Neural cell (in vitro differentiated cells): Measurements from ENCODE around the gene FOSL1. TPM values are rescaled to one million over a fixed set of nuclear protein-coding genes. Genes with fewer than 3 reads are reported as not detected.

Source experiments
- H2AFZ ChIP-seq: fragments of 200-600, 300-800 bp; sonication (generic), shearing (Covaris generic); 2 replicates; pipeline ENCODE4 v1.6.0; 2014; ENCODE audit warnings: low read depth, mild to moderate bottlenecking, antibody characterized with exemption, low read length, moderate library complexity
- H3F3A ChIP-seq: fragments of 200-600 bp; shearing (Covaris generic); 2 replicates; pipeline ENCODE4 v1.6.1; 2016; ENCODE audit warnings: mild to moderate bottlenecking, moderate library complexity, mixed read lengths, antibody characterized with exemption, low read length; ENCODE audit not compliant: insufficient read depth, poor library complexity, severe bottlenecking
- H3K27ac ChIP-seq: fragments of 200-600, 300-800 bp; sonication (generic), shearing (Covaris generic); 2 replicates; pipeline ENCODE4 v1.5.1; 2014; ENCODE audit warnings: mild to moderate bottlenecking, low read length, moderate library complexity
- H3K27me3 ChIP-seq: fragments of 300-800, 200-600 bp; sonication (generic), shearing (Covaris generic); 2 replicates; pipeline ENCODE4 v1.6.0; 2014; ENCODE audit warnings: mild to moderate bottlenecking, low read depth, low read length, moderate library complexity; ENCODE audit not compliant: insufficient read depth
- H3K36me3 ChIP-seq: fragments of 300-800, 200-600 bp; sonication (generic), shearing (Covaris generic); 2 replicates; pipeline ENCODE4 v1.5.1; 2014; ENCODE audit warnings: mild to moderate bottlenecking, antibody characterized with exemption, low read length, moderate library complexity; ENCODE audit not compliant: insufficient read depth
- H3K4me2 ChIP-seq: fragments of 300-800, 200-600 bp; sonication (generic), shearing (Covaris generic); 2 replicates; pipeline ENCODE4 v1.6.0; 2014; ENCODE audit warnings: mild to moderate bottlenecking, low read length
- H3K4me3 ChIP-seq: fragments of 300-800, 200-600 bp; sonication (generic), shearing (Covaris generic); 2 replicates; pipeline ENCODE4 v1.5.1; 2014; ENCODE audit warnings: mild to moderate bottlenecking, low read length, moderate library complexity
- H3K79me2 ChIP-seq: fragments of 200-600 bp; shearing (Covaris generic); replicated peaks from 2 replicates; pipeline ENCODE4 v1.6.0; 2014; ENCODE audit warnings: mild to moderate bottlenecking, low read length, moderate library complexity; ENCODE audit not compliant: insufficient read depth
- H3K9ac ChIP-seq: fragments of 300-800, 200-600 bp; sonication (generic), shearing (Covaris generic); 2 replicates; pipeline ENCODE4 v1.6.1; 2016; ENCODE audit warnings: mild to moderate bottlenecking, low read length, mixed read lengths
- H3K9me2 ChIP-seq: fragments of 200-600 bp; shearing (Covaris generic); 2 replicates; pipeline ENCODE4 v1.6.1; 2016; ENCODE audit warnings: mild to moderate bottlenecking, low read length, mixed read lengths; ENCODE audit not compliant: insufficient read depth
- H3K9me3 ChIP-seq: fragments of 200-600, 300-800 bp; sonication (generic), shearing (Covaris generic); 2 replicates; pipeline ENCODE4 v1.6.1; 2016; ENCODE audit warnings: mild to moderate bottlenecking, mixed run types, low read length, moderate library complexity, mixed read lengths
- H4K20me1 ChIP-seq: fragments of 200-600 bp; shearing (Covaris generic); 2 replicates; pipeline ENCODE4 v1.6.1; 2016; ENCODE audit warnings: mild to moderate bottlenecking, mixed run types; ENCODE audit not compliant: insufficient read depth
- EP300 ChIP-seq: fragments of 450-650 bp; conservative IDR thresholded peaks from 2 replicates; pipeline ENCODE4 v1.6.1; 2014; ENCODE audit warnings: antibody characterized with exemption, mild to moderate bottlenecking, moderate library complexity; ENCODE audit not compliant: poor library complexity, severe bottlenecking
- EZH2 ChIP-seq: fragments of 200-600, 300-800 bp; shearing (Covaris generic), sonication (generic); IDR thresholded peaks from 2 replicates; pipeline ENCODE4 v1.6.1; 2014; ENCODE audit warnings: antibody characterized with exemption, low read length, borderline replicate concordance, mild to moderate bottlenecking; ENCODE audit not compliant: insufficient read depth, poor library complexity, severe bottlenecking
- MXI1 ChIP-seq: fragments of 450-650 bp; conservative IDR thresholded peaks from 2 replicates; pipeline ENCODE4 v1.6.1; 2014; ENCODE audit warnings: antibody characterized with exemption, mild to moderate bottlenecking; ENCODE audit not compliant: poor library complexity, severe bottlenecking
- POLR2AphosphoS5 ChIP-seq: IDR thresholded peaks from 2 replicates; pipeline ENCODE4 v1.6.1; 2012
- RAD21 ChIP-seq: fragments of 450-650 bp; conservative IDR thresholded peaks from 2 replicates; pipeline ENCODE4 v1.6.1; 2014; ENCODE audit warnings: antibody characterized with exemption, mild to moderate bottlenecking, moderate library complexity
- REST ChIP-seq: IDR thresholded peaks from 2 replicates; pipeline ENCODE4 v1.6.1; 2012; ENCODE audit warnings: borderline replicate concordance
- SMC3 ChIP-seq: fragments of 450-650 bp; conservative IDR thresholded peaks from 2 replicates; pipeline ENCODE4 v1.6.1; 2014; ENCODE audit warnings: antibody characterized with exemption, mild to moderate bottlenecking, moderate library complexity; ENCODE audit not compliant: poor library complexity
- TAF1 ChIP-seq: IDR thresholded peaks from 2 replicates; pipeline ENCODE4 v1.6.1; 2012; ENCODE audit warnings: low read depth
- polyA plus RNA-seq: library from polyadenylated mRNA; depleted of rRNA; stranded (reverse); fragments of >200 nt; gene quantifications from 2 replicates; pipeline ENCODE4 v1.2.3, GENCODE V29; 2014
- TF ChIP-seq, protein P1 (sequence below): fragments of 450-650 bp; IDR thresholded peaks from 2 replicates; pipeline ENCODE4 v1.5.1; 2014; ENCODE audit warnings: antibody characterized with exemption, mild to moderate bottlenecking, moderate library complexity; ENCODE audit not compliant: poor library complexity, severe bottlenecking

Gene FOSL1
- polyA plus RNA-seq, 1 donor from 2014 or later = not detected

- Histone ChIP-seq H3K27me3 (no peaks in the 10 kb centered on the region), H3K4me3 (no peak overlapping the region), H3K9ac (no peak overlapping the region), H2AFZ (no peak overlapping the region), H3K9me2 (no peaks in the 10 kb centered on the region), H3K9me3 (no peaks in the 10 kb centered on the region), H3F3A (no peaks in the 10 kb centered on the region), H3K36me3 (no peaks in the 10 kb centered on the region), H4K20me1 (no peaks in the 10 kb centered on the region), H3K4me2 (no peak overlapping the region), H3K79me2 (peaks cover 17% of the 10 kb centered on the region), H3K27ac (no peak overlapping the region)
- TF ChIP-seq REST (no peak), MXI1 (no peak), TAF1 (no peak), SMC3 (no peak), POLR2AphosphoS5 (no peak)
- TF ChIP-seq, protein P1, sequence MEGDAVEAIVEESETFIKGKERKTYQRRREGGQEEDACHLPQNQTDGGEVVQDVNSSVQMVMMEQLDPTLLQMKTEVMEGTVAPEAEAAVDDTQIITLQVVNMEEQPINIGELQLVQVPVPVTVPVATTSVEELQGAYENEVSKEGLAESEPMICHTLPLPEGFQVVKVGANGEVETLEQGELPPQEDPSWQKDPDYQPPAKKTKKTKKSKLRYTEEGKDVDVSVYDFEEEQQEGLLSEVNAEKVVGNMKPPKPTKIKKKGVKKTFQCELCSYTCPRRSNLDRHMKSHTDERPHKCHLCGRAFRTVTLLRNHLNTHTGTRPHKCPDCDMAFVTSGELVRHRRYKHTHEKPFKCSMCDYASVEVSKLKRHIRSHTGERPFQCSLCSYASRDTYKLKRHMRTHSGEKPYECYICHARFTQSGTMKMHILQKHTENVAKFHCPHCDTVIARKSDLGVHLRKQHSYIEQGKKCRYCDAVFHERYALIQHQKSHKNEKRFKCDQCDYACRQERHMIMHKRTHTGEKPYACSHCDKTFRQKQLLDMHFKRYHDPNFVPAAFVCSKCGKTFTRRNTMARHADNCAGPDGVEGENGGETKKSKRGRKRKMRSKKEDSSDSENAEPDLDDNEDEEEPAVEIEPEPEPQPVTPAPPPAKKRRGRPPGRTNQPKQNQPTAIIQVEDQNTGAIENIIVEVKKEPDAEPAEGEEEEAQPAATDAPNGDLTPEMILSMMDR = no peak
These were observed 15.1 kb upstream of the FOSL1 start for GRCh38 chr11:65915101-65915820.

DNA sequence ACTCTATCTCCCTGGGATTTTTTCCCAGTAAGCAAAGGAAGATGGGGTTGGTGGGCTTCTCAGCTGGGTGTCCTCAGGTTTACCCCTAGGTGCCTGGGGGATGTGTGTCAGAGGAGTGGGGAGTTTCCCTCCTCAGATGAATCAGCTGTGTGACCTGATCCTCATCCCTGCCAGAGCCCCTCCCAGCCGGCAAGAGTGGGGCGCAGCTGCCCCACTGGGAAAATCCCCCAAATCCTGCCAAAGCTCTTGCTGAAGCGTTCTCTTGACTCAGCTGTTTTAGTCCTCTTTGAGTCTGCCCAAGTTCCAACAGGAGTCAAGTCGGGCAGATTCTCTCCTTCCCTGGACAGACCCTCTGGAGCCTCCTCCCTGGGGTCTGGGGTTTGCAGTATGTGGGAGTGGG, 12.7 kb upstream of the FOSL1 start:
- Histone ChIP-seq H3K9ac (no peak overlapping the region), H3K9me3 (no peaks in the 10 kb centered on the region), H3K36me3 (no peaks in the 10 kb centered on the region), H3K27me3 (no peaks in the 10 kb centered on the region), H3F3A (no peaks in the 10 kb centered on the region), H3K9me2 (no peaks in the 10 kb centered on the region), H3K4me2 (no peak overlapping the region), H3K79me2 (peaks cover 3% of the 10 kb centered on the region), H3K27ac (no peak overlapping the region), H4K20me1 (no peaks in the 10 kb centered on the region), H3K4me3 (no peak overlapping the region), H2AFZ (no peak overlapping the region)
- TF ChIP-seq TAF1 (no peak), MXI1 (no peak), REST (no peak), RAD21 (no peak), EZH2 (no peak), EP300 (no peak)
- TF ChIP-seq, protein P1 = no peak
